SK-MEL-5 (cell line): ENCODE results near the gene NKAIN2. TPM values are rescaled to one million over a fixed set of nuclear protein-coding genes. Genes with fewer than 3 reads are reported as not detected.
"Not testable (repeated sequence)": the region's sequence is repeated elsewhere in the genome, so short reads cannot be mapped to it uniquely, and the experiment has no call there.

Experiments
- DNase-seq: peaks from one replicate; pipeline ENCODE4 v3.0.0-alpha.2; 2016; ENCODE audit warnings: low read depth, low spot score
- in situ Hi-C: cut with HindIII; loops from 2 replicates; pipeline ENCODE4 v1.10.0; 2016; ENCODE audit warnings: low sequenced_read_pairs, high pct_unique_total_duplicates, low pct_unique_long_range_greater_than_20kb
- total RNA-seq: library from RNA; depleted of rRNA; stranded (reverse); fragments of >200 nt; shearing (Covaris generic); gene quantifications from 2 replicates; pipeline ENCODE4 v1.2.3, GENCODE V29; 2014

Gene NKAIN2
- total RNA-seq, 1 experiment from 2014 or later = not detected

GRCh38 chr6:124373386-124373785 lies 569.7 kb downstream of the NKAIN2 start:
- no peak for DNase-seq
- in situ Hi-C loops = no loop called here

GRCh38 chr6:124389127-124389526 lies 585.5 kb downstream of the NKAIN2 start:
- DNase-seq = peak; percentile 17
- in situ Hi-C loops = no loop called here

- in situ Hi-C loops = no loop called here
- no peak for DNase-seq
These were observed 589.9 kb downstream of the NKAIN2 start for GRCh38 chr6:124393536-124393935.

GRCh38 chr6:124396361-124396760 lies 592.7 kb downstream of the NKAIN2 start:
- DNase-seq = no peak
- in situ Hi-C loops = no loop called here

DNA sequence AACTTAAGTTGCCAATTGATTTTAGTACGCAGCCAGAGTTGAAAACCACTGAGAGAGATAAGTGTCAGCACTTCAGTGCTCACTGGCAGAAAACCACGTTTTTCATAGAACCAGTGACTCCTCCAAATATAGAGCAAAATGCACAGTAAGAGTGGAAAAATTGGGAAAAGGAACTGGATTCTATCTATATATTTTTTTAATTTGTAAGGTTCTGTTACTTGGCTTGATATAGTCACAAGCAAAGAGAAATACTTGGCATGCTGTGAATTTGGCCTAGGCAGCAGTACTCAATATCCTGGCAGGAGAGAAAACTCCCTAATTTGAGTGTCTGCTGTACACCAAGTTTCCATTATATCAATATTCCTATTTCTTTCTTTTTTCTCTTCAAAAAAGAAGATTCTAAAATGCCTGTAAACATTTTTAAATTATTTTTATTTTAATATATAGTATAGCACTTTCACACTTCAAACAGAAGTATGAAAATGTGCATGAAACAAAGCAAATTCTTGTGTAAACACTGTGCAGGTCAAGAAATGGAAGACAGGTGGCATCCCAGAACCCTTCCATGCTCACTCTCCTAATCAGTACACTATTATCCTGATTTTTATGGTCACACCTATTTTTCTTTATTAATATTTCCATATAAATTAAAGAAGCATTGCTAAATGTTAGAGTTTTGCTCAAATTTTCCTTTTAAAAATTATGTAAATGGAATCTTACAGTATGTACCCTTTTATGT lies 596.8 kb downstream of the NKAIN2 start:
- peak; percentile 21 for DNase-seq
- in situ Hi-C loops = no loop called here

DNA sequence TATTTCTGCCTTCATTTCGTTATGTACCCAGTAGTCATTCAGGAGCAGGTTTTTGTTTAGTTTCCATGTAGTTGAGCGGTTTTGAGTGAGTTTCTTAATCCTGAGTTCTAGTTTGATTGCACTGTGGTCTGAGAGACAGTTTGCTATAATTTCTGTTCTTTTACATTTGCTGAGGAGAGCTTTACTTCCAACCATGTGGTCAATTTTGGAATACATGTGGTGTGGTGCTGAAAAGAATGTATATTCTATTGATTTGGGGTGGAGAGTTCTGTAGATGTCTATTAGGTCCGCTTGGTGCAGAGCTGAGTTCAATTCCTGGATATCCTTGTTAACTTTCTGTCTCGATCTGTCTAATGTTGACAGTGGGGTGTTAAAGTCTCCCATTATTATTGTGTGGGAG lies 606.8 kb downstream of the NKAIN2 start:
- DNase-seq, in situ Hi-C loops: not testable (repeated sequence)

DNA sequence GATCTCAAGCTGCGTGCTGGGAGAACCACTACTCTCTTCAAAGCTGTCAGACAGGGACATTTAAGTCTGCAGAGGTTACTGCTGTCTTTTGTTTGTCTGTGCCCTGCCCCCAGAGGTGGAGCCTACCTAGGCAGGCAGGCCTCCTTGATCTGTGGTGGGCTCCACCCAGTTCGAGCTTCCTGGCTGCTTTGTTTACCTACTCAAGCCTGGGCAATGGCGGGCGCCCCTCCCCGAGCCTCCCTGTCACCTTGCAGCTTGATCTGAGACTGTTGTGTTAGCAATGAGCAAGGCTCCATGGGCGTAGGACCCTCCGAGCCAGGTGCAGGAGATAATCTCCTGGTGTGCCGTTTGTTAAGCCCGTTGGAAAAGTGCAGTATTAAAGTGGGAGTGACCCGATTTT lies 609.0 kb downstream of the NKAIN2 start:
- DNase-seq, in situ Hi-C loops: not testable (repeated sequence)

GRCh38 chr6:124420116-124420840 lies 616.6 kb downstream of the NKAIN2 start:
- in situ Hi-C loops = no loop called here
- no peak for DNase-seq

GRCh38 chr6:124423621-124424020 lies 620.0 kb downstream of the NKAIN2 start:
- in situ Hi-C loops = no loop called here
- no peak for DNase-seq

- in situ Hi-C loops = no loop called here
- DNase-seq = no peak
These were observed 627.2 kb downstream of the NKAIN2 start for GRCh38 chr6:124430740-124431318.

GRCh38 chr6:124432620-124433019 lies 629.0 kb downstream of the NKAIN2 start:
- in situ Hi-C loops = no loop called here
- DNase-seq = no peak

GRCh38 chr6:124433387-124434160 lies 629.9 kb downstream of the NKAIN2 start:
- no peak for DNase-seq
- in situ Hi-C loops = no loop called here

DNA sequence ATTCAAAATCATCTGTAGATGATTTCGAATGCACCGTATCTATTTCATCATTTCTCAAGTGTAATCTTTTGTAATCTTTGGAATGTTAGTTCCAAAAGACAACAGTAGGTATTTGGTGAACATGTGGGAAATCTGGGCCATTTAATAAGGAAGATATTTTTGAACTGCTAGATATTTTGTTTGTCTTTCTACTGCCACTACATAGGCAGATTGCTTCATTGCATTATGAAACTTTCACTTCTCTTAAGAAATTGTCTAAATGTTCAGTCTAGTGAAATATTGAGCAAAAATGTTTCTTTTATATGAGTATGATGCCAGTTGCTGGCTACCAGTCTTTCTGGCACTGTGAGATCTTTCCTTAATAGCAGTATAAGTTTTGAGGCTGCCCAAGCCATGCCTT lies 630.8 kb downstream of the NKAIN2 start:
- DNase-seq = no peak
- in situ Hi-C loops = no loop called here

- no peak for DNase-seq
- in situ Hi-C loops = no loop called here
These were observed 633.1 kb downstream of the NKAIN2 start for GRCh38 chr6:124436803-124437202.

DNA sequence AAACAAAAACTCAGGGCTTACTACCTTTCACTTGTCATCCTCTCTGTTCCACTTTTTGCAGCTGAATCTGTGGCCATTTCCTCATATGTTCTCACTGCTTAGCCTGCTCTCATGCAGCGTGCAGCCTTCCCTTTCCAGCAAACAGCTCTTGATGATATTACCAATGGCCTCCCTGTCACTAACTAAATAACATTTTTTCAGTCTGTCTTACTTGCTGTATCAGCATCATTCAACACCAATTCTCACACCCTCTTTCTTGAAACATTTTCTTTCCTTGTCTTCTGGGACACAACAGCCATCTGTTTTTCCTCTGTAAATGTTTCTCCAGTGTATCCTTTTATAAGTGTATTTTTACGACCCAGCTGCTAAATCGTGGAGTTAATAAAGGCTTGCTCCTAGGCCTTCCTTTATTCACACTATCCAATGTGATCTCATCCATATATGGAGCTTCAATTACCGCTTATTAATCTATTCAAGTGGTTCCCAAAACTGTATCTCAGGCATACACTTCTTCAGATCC lies 634.9 kb downstream of the NKAIN2 start:
- no peak for DNase-seq
- in situ Hi-C loops = no loop called here

GRCh38 chr6:124441450-124441849 lies 637.8 kb downstream of the NKAIN2 start:
- in situ Hi-C loops = no loop called here
- DNase-seq = no peak

- DNase-seq = no peak
- in situ Hi-C loops = no loop called here
These were observed 639.9 kb downstream of the NKAIN2 start for GRCh38 chr6:124443541-124443940.

GRCh38 chr6:124445581-124445980 lies 641.9 kb downstream of the NKAIN2 start:
- in situ Hi-C loops = no loop called here

More at GRCh38 chr6:124445581-124445980, 641.9 kb downstream of the NKAIN2 start:
- DNase-seq = no peak
